ENCODE data around the gene SYNDIG1. TPM values are rescaled to one million over a fixed set of nuclear protein-coding genes. Genes with fewer than 3 reads are reported as not detected.

Gene SYNDIG1
- total RNA-seq, 6 donors from 2014 or later: 0.30 to 0.37 (median 0.34) TPM; not detected in 3

DNA sequence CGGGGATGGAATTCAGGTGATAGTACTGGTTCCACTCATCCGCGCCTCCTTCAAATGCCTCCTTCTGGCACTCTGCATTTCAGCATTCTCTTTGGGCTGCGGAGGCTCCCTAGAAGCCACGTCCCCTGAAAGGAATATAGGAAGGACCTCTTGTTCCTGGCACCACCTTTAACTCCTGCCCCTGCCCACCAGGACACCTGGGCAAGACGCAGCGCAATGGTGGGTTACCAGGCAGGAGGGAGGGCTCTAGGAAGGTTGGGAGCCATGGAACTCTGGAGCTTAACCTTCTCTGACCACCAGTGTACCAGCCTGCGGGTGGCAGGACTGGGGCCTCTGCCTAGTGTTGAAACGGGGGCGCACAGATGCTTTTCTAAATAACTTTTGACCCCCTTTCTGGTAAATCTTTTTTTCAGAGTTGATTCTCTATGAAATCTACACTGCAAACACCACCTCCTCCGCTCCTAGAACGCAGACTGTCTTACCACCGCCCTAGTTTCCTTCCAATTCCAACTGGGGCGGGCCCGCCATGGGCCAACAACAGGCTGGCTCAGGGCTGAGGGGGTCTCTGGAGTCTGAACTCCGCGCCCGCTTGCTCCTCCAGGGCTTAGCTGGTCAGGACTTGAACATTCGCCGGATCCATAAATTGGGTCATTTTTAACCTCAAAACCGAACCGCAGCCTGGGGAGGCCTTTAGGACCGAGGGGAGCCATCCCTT lies 871 bp upstream of the SYNDIG1 start:
- DNase-seq (no peak), ATAC-seq (ENCODE audit: low FRiP score in 2 of 2) (no peak)
- WGBS, 2 donors: 38 to 56% methylated on average over 17 to 23 of the region's 23 CpGs
- peaks cover 0 to 27% (median 11%) of the 10 kb centered on the region in 4 donors for H3K27me3 ChIP-seq
- H3K27ac ChIP-seq: no peak overlapping the region
- peaks cover 3 to 30% (median 11%) of the 10 kb centered on the region in 4 donors for H3K4me1 ChIP-seq
- H3K4me3 ChIP-seq: peak overlapping the region in 3 of 4 donors; percentile 41 to 49 (median 45)
- TF ChIP-seq POLR2AphosphoS5 (IDR thresholded peaks at IDR 0.05) (no peak), POLR2A (IDR thresholded peaks at IDR 0.05) (no peak)
- TF ChIP-seq, protein P1, sequence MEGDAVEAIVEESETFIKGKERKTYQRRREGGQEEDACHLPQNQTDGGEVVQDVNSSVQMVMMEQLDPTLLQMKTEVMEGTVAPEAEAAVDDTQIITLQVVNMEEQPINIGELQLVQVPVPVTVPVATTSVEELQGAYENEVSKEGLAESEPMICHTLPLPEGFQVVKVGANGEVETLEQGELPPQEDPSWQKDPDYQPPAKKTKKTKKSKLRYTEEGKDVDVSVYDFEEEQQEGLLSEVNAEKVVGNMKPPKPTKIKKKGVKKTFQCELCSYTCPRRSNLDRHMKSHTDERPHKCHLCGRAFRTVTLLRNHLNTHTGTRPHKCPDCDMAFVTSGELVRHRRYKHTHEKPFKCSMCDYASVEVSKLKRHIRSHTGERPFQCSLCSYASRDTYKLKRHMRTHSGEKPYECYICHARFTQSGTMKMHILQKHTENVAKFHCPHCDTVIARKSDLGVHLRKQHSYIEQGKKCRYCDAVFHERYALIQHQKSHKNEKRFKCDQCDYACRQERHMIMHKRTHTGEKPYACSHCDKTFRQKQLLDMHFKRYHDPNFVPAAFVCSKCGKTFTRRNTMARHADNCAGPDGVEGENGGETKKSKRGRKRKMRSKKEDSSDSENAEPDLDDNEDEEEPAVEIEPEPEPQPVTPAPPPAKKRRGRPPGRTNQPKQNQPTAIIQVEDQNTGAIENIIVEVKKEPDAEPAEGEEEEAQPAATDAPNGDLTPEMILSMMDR (IDR thresholded peaks at IDR 0.05): no peak
- no peaks in the 10 kb centered on the region for H3K9me3 ChIP-seq
- no peaks in the 10 kb centered on the region for H3K36me3 ChIP-seq

DNA sequence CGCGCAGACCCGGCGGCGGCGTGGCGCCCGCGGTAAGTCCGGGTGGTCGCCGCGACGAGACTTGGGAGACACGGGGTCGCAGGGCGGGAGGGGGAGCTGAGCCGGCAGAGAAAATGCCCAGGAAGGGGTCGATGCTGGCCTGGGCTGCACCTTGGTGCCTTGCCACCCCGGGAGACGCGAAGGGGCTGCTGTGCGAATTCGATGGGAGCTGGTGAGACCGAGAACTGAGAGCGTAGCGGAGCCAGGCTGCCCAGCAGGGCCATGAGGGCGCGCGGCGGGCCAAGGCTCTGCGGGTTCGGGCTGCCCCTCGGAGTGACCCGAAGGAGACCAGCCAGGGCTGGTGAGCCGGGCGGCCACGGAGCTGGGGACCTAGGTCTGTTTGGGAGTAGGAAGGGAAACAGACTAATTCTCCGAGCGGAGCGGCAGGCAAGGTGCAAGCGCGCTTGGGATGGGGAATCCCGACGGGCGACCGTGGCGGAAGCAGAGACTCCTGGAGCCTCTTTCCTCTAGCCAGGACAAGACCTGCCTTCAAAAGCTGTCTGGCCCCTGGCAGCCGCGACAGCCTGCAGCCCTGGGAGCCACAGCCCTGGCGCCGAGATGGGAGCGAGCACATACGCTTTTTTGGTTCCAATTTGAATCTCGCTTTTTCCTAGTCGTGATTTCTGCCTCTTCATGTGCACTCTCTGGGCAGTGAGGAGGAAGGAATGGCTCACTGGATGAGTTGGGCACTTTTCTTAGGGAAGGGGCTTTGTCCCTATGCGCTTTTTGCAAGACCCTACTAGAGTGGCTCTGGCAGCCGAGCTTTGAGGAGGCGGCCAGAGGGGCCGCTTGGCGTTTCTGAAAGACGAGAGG lies 691 bp downstream of the SYNDIG1 start:
- 3 to 6% methylated on average over 27 to 60 of the region's 62 CpGs for WGBS, 2 donors
- ATAC-seq (ENCODE audit: low FRiP score in 2 of 2): no peak
- Histone ChIP-seq H3K4me3 (peak overlapping the region in 3 of 4 donors; percentile 41 to 49 (median 45)), H3K9me3 (no peaks in the 10 kb centered on the region), H3K27ac (no peak overlapping the region), H3K4me1 (peaks cover 3 to 30% (median 11%) of the 10 kb centered on the region in 4 donors), H3K36me3 (no peaks in the 10 kb centered on the region), H3K27me3 (peaks cover 0 to 27% (median 11%) of the 10 kb centered on the region in 4 donors)
- TF ChIP-seq EP300 (IDR thresholded peaks at IDR 0.05): no peak
- no peak for TF ChIP-seq POLR2AphosphoS5 (IDR thresholded peaks at IDR 0.05)
- no peak for TF ChIP-seq POLR2A (IDR thresholded peaks at IDR 0.05)
- TF ChIP-seq, protein P1 (IDR thresholded peaks at IDR 0.05): no peak
- DNase-seq: peak in 1 of 2 donors; percentile 83

DNA sequence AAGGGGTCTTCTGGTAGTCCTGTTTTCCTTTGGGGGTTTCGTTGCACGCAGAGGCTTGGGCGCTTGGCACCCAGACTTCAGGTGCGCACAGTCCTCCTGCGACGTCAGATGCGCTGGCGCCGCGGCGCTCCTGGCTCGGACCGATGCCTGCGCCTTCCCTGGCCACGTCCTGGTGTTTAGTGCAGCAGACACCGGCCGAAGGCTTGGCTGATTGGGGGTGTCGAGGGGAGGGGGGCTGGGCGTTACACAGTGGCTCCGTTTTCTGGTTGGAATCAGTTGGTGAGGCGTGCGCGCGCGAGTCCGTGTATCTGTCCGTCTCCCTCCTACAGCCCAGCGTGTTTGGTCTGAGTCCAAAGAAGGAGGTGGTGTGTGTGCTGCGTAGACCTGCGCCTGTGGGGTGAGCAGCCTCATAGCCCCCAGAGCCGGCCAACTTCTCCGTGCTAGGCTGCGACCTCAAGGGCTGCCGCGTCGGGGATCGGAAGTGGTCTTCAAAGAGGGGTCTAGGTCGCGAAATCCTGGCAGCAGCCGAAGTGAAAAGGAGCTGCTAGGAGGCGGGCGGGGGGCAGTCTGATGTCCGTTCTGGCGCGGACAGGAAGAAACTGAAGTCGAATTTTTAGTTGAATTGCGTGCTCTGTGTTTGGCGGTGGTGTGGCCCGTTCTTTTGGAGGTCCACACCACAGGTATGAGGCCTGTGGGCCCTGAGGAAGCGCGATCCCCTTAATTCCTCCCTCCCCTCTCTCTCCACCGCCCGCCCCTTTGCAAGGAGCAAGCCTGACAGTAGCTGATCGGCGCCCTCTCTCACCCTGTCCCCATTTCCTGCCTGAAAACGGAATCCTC lies 1.5 kb downstream of the SYNDIG1 start:
- no peak for TF ChIP-seq POLR2AphosphoS5 (IDR thresholded peaks at IDR 0.05)
- peak in 1 of 2 donors; percentile 21 for ATAC-seq (ENCODE audit: low FRiP score in 2 of 2)
- no peaks in the 10 kb centered on the region for H3K9me3 ChIP-seq
- peaks cover 0 to 27% (median 11%) of the 10 kb centered on the region in 4 donors for H3K27me3 ChIP-seq
- DNase-seq: peak in 1 of 2 donors; percentile 73
- no peak overlapping the region for H3K27ac ChIP-seq
- peaks cover 3 to 30% (median 11%) of the 10 kb centered on the region in 4 donors for H3K4me1 ChIP-seq
- peak overlapping the region in 3 of 4 donors; percentile 41 to 49 (median 45) for H3K4me3 ChIP-seq
- 5% methylated on average over 13 to 56 of the region's 56 CpGs for WGBS, 2 donors
- H3K36me3 ChIP-seq: no peaks in the 10 kb centered on the region

DNA sequence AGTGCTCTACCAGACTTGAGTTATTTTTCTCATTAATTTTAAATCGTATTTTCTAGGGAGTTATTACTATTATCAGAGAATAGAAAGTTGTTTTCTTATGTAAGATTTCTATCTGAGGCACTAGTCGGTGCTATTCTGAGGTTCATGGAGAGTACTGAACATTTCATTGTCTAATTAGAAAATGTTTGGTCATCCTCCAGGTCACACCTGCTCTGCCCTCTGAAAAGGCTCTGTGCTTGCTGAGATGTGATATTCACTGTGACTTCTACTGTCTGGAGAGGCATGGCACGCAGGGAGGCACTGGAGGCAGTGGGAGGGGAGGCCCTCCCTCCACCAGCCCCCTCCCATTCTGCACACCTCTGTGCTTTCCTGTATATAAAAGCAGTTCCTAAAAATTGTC lies 3.0 kb downstream of the SYNDIG1 start:
- no peak for ATAC-seq (ENCODE audit: low FRiP score in 2 of 2)
- no peaks in the 10 kb centered on the region for H3K9me3 ChIP-seq
- H3K27me3 ChIP-seq: peaks cover 0 to 27% (median 11%) of the 10 kb centered on the region in 4 donors
- H3K4me3 ChIP-seq: no peak overlapping the region
- H3K36me3 ChIP-seq: no peaks in the 10 kb centered on the region
- no peak for DNase-seq
- TF ChIP-seq POLR2A (IDR thresholded peaks at IDR 0.05) (no peak), POLR2AphosphoS5 (IDR thresholded peaks at IDR 0.05) (no peak), EP300 (IDR thresholded peaks at IDR 0.05) (no peak)
- TF ChIP-seq, protein P1 (IDR thresholded peaks at IDR 0.05): no peak
- 63 to 68% methylated on average over 3 of the region's 3 CpGs for WGBS, 2 donors
- H3K27ac ChIP-seq: no peak overlapping the region
- peaks cover 3 to 30% (median 11%) of the 10 kb centered on the region in 4 donors for H3K4me1 ChIP-seq
